ENCODE results near the gene RNF13. TPM values are rescaled to one million over a fixed set of nuclear protein-coding genes. Genes with fewer than 3 reads are reported as not detected.
"Not testable (repeated sequence)": the region's sequence is repeated elsewhere in the genome, so short reads cannot be mapped to it uniquely, and the experiment has no call there.

Gene RNF13
- total RNA-seq, 2 donors from 2014 or later, result 77.3 to 105 TPM

DNA sequence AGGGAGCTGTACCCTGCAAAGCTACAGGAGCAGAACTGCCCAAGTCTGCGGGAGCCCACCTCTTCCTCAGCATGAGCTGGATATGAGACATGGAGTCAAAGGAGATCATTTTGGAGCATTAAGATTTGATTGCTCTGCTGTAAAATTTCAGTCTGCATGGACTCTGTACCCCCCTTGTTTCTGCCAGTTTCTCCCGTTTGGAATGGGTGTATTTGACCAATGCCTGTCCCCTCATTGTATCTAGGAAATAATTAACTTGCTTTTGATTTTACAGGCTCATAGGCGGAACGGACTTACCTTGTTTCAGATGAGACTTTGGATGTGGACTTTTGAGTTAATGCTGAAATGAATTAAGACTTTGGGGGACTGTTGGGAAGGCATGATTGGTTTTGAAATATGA lies 18.3 kb downstream of the RNF13 start:
- no peak overlapping the region for H3K27ac ChIP-seq
- H3K9me3 ChIP-seq, result no peaks in the 10 kb centered on the region
- no peak overlapping the region for H3K4me3 ChIP-seq
- TF ChIP-seq, protein P1, sequence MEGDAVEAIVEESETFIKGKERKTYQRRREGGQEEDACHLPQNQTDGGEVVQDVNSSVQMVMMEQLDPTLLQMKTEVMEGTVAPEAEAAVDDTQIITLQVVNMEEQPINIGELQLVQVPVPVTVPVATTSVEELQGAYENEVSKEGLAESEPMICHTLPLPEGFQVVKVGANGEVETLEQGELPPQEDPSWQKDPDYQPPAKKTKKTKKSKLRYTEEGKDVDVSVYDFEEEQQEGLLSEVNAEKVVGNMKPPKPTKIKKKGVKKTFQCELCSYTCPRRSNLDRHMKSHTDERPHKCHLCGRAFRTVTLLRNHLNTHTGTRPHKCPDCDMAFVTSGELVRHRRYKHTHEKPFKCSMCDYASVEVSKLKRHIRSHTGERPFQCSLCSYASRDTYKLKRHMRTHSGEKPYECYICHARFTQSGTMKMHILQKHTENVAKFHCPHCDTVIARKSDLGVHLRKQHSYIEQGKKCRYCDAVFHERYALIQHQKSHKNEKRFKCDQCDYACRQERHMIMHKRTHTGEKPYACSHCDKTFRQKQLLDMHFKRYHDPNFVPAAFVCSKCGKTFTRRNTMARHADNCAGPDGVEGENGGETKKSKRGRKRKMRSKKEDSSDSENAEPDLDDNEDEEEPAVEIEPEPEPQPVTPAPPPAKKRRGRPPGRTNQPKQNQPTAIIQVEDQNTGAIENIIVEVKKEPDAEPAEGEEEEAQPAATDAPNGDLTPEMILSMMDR (IDR thresholded peaks at IDR 0.05), result no peak
- TF ChIP-seq POLR2AphosphoS5 (IDR thresholded peaks at IDR 0.05) (no peak), POLR2A (IDR thresholded peaks at IDR 0.05) (no peak)
- H3K4me1 ChIP-seq (replicated peaks), result no peaks in the 10 kb centered on the region
- DNase-seq (ENCODE audit: low spot score), result no peak
- no peaks in the 10 kb centered on the region for H3K36me3 ChIP-seq
- WGBS, result 94% methylated on average over 4 of the region's 4 CpGs
- no peaks in the 10 kb centered on the region for H3K27me3 ChIP-seq (replicated peaks; ENCODE audit: insufficient read depth)
- intact Hi-C loops (cut with DNase I), result no loop called here

DNA sequence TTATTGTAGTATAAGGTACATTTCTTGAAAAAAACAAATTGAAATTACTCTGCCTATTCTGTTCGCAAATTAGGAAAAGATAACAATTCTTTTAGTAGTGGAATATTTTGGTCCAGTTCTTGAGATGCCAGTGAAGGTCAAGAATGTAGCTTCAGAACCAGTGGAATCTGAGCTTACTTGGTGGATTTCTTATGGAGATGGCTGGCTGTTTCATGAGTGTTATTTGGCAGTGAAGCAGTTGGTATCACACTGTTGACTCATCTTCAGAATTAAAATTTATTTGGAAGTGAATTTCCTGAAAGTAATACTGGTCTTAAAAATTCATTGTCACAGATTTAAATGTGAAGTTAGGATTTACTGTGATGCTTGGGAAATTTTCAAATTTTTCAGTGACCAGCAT lies 19.1 kb downstream of the RNF13 start:
- H3K4me1 ChIP-seq (replicated peaks), result no peaks in the 10 kb centered on the region
- no peaks in the 10 kb centered on the region for H3K9me3 ChIP-seq
- no peaks in the 10 kb centered on the region for H3K36me3 ChIP-seq
- H3K4me3 ChIP-seq, result no peak overlapping the region
- intact Hi-C loops (cut with DNase I), result no loop called here
- H3K27me3 ChIP-seq (replicated peaks; ENCODE audit: insufficient read depth), result no peaks in the 10 kb centered on the region
- 94% methylated on average over 1 of the region's 1 CpG for WGBS
- no peak for DNase-seq (ENCODE audit: low spot score)
- no peak overlapping the region for H3K27ac ChIP-seq
- TF ChIP-seq, protein P1 (IDR thresholded peaks at IDR 0.05), result no peak
- no peak for TF ChIP-seq POLR2AphosphoS5 (IDR thresholded peaks at IDR 0.05)
- TF ChIP-seq POLR2A (IDR thresholded peaks at IDR 0.05), result no peak

DNA sequence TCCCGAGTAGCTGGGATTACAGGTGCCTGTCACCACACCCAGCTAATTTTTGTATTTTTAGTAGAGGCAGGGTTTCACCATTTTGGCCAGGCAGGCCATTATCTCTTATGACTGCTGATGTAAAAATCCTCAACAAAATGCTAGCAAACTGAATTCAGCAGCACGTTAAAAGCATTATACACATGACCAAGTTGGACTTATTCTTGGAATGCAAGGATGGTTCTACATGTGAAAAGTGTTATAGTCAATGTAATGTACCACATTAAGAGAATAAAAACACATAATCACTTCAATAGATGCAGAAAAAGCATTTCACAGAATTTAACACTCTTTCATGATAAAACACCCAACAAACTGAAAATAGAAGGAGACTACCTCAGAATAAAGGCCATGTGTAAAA lies 20.2 kb downstream of the RNF13 start:
- intact Hi-C loops (cut with DNase I), result no loop called here
- 100% methylated on average over 2 of the region's 2 CpGs for WGBS
- no peak for TF ChIP-seq POLR2AphosphoS5 (IDR thresholded peaks at IDR 0.05)
- TF ChIP-seq, protein P1 (IDR thresholded peaks at IDR 0.05), result no peak
- no peaks in the 10 kb centered on the region for H3K4me1 ChIP-seq (replicated peaks)
- no peaks in the 10 kb centered on the region for H3K9me3 ChIP-seq
- no peak overlapping the region for H3K27ac ChIP-seq
- H3K4me3 ChIP-seq, result no peak overlapping the region
- H3K36me3 ChIP-seq, result no peaks in the 10 kb centered on the region
- DNase-seq (ENCODE audit: low spot score), result no peak
- no peaks in the 10 kb centered on the region for H3K27me3 ChIP-seq (replicated peaks; ENCODE audit: insufficient read depth)

DNA sequence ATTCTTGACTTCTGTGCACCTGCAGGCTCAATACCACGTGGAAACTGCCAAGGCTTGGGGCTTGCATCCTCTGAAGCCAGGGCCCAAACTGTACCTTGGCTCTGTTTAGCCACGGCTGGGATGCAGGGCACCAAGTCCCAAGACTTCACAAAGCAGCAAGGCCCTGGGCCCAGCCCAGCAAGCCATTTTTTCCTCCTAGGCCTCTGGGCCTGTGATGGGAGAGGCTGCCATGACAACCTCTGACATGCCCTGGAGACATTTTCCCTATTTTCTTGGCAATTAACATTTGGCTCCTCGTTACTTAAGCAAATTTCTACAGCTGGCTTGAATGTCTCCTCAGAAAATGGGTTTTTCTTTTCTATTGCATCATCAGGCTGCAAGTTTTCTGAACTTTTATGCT lies 25.5 kb downstream of the RNF13 start:
- 93% methylated on average over 3 of the region's 3 CpGs for WGBS
- H3K27me3 ChIP-seq (replicated peaks; ENCODE audit: insufficient read depth); H3K27ac ChIP-seq; H3K4me3 ChIP-seq; H3K9me3 ChIP-seq; intact Hi-C loops (cut with DNase I); H3K36me3 ChIP-seq; H3K4me1 ChIP-seq (replicated peaks); DNase-seq (ENCODE audit: low spot score): not testable (repeated sequence)

DNA sequence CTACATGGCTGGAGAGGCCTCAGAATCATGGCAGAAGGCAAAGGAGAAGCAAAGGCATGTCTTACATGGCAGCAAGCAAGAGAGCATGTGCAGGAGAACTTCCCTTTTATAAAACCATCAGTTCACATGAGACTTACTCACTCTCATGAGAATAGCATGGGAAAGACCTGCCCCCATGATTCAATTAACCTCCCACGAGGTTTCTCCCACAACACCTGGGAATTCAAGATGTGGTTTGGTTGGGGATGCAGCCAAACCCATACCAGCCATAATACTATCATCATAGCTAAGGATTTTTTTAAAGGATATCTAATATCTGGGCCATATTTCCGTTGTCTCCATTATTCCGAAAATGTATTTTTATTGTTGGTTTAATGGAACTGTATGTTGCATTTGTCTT lies 26.5 kb downstream of the RNF13 start:
- H3K4me1 ChIP-seq (replicated peaks); intact Hi-C loops (cut with DNase I); H3K27me3 ChIP-seq (replicated peaks; ENCODE audit: insufficient read depth); H3K4me3 ChIP-seq; H3K36me3 ChIP-seq; DNase-seq (ENCODE audit: low spot score); H3K27ac ChIP-seq; H3K9me3 ChIP-seq: not testable (repeated sequence)
- 78% methylated on average over 3 of the region's 3 CpGs for WGBS

DNA sequence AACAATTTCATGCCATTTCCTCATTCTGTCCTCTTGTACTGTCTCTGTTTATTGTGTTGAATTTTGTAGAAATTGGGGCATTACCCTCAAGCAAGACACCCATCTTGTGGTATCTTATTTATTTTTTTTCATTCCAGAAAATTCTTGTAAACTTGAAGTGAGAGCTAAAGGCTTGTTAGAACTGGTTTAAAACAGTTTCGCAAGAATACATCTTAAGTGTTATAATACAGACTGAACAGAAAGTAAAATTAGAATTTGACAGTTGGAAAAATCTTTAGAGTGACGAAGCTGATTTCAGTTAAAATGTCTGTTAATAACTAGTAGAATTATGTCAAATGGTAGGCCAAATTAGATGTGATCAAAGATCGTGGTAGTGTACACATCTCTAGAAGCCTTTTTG lies 26.9 kb downstream of the RNF13 start:
- H3K27me3 ChIP-seq (replicated peaks; ENCODE audit: insufficient read depth), result no peaks in the 10 kb centered on the region
- no peaks in the 10 kb centered on the region for H3K36me3 ChIP-seq
- intact Hi-C loops (cut with DNase I), result no loop called here
- DNase-seq (ENCODE audit: low spot score), result no peak
- H3K9me3 ChIP-seq, result no peaks in the 10 kb centered on the region
- no peak overlapping the region for H3K27ac ChIP-seq
- no peaks in the 10 kb centered on the region for H3K4me1 ChIP-seq (replicated peaks)
- 78% methylated on average over 3 of the region's 3 CpGs for WGBS
- no peak overlapping the region for H3K4me3 ChIP-seq
- TF ChIP-seq POLR2AphosphoS5 (IDR thresholded peaks at IDR 0.05) (no peak), POLR2A (IDR thresholded peaks at IDR 0.05) (no peak)
- TF ChIP-seq, protein P1 (IDR thresholded peaks at IDR 0.05), result no peak

All from prostate gland (tissue), 2 donors.